DOHH2 (cell line): ENCODE results near the gene PIK3CB.

Source experiments
- H3F3A ChIP-seq: fragments of 200-600 bp; sonication (generic), shearing (Covaris generic); 2 replicates; pipeline ENCODE4 v1.6.0; 2016; ENCODE audit warnings: antibody characterized with exemption, mild to moderate bottlenecking; ENCODE audit not compliant: control insufficient read depth, insufficient read depth
- H3K27ac ChIP-seq: fragments of 200-600 bp; sonication (generic); 2 replicates; pipeline ENCODE4 v1.5.1; 2014; ENCODE audit warnings: low read depth, mild to moderate bottlenecking, low read length, moderate library complexity
- H3K27me3 ChIP-seq: fragments of 200-600 bp; sonication (generic); 2 replicates; pipeline ENCODE4 v1.6.1; 2014; ENCODE audit warnings: mild to moderate bottlenecking, low read length, mixed read lengths; ENCODE audit not compliant: control insufficient read depth
- H3K36me3 ChIP-seq: fragments of 200-600 bp; sonication (generic); 2 replicates; pipeline ENCODE4 v1.6.1; 2014; ENCODE audit warnings: mild to moderate bottlenecking, low read length, moderate library complexity, mixed read lengths; ENCODE audit not compliant: control insufficient read depth
- H3K4me1 ChIP-seq: fragments of 200-600 bp; sonication (generic); 2 replicates; pipeline ENCODE4 v1.6.1; 2014; ENCODE audit warnings: mild to moderate bottlenecking, low read length, mixed read lengths; ENCODE audit not compliant: control insufficient read depth
- H3K4me2 ChIP-seq: fragments of 200-600 bp; sonication (generic); 2 replicates; pipeline ENCODE4 v1.6.0; 2014; ENCODE audit warnings: mild to moderate bottlenecking, low read length, moderate library complexity
- H3K4me3 ChIP-seq: fragments of 200-600 bp; sonication (generic); 2 replicates; pipeline ENCODE4 v1.5.1; 2014; ENCODE audit warnings: mild to moderate bottlenecking, low read length, mixed read lengths
- H3K79me2 ChIP-seq: fragments of 200-600 bp; sonication (generic); 2 replicates; pipeline ENCODE4 v1.6.1; 2014; ENCODE audit warnings: mild to moderate bottlenecking, low read length, mixed read lengths; ENCODE audit not compliant: control insufficient read depth
- H3K9me2 ChIP-seq: fragments of 200-600 bp; sonication (generic); replicated peaks from 2 replicates; pipeline ENCODE4 v1.6.1; 2014; ENCODE audit warnings: mild to moderate bottlenecking, low read length, mixed read lengths; ENCODE audit not compliant: control insufficient read depth
- H3K9me3 ChIP-seq: fragments of 200-600 bp; sonication (generic); 2 replicates; pipeline ENCODE4 v1.6.1; 2014; ENCODE audit warnings: antibody characterized with exemption, low read length, mixed read lengths; ENCODE audit not compliant: control insufficient read depth, insufficient read depth
- H4K20me1 ChIP-seq: fragments of 200-600 bp; sonication (generic); 2 replicates; pipeline ENCODE4 v1.6.0; 2014; ENCODE audit warnings: low read depth, mild to moderate bottlenecking, antibody characterized with exemption, low read length, moderate library complexity; ENCODE audit not compliant: control insufficient read depth, insufficient read depth
- CTCF ChIP-seq: fragments of 200-600 bp; sonication (generic); IDR thresholded peaks from one replicate; pipeline ENCODE4 v1.5.1; 2014; ENCODE audit warnings: antibody characterized with exemption, mild to moderate bottlenecking, low read depth, low read length; ENCODE audit not compliant: poor library complexity, severe bottlenecking
- EZH2phosphoT487 ChIP-seq: fragments of 200-600 bp; sonication (generic); IDR thresholded peaks from 2 replicates; pipeline ENCODE4 v1.6.1; 2017; ENCODE audit warnings: borderline replicate concordance, mild to moderate bottlenecking, antibody characterized with exemption, low read length, moderate library complexity, mixed read lengths

Gene PIK3CB

DNA sequence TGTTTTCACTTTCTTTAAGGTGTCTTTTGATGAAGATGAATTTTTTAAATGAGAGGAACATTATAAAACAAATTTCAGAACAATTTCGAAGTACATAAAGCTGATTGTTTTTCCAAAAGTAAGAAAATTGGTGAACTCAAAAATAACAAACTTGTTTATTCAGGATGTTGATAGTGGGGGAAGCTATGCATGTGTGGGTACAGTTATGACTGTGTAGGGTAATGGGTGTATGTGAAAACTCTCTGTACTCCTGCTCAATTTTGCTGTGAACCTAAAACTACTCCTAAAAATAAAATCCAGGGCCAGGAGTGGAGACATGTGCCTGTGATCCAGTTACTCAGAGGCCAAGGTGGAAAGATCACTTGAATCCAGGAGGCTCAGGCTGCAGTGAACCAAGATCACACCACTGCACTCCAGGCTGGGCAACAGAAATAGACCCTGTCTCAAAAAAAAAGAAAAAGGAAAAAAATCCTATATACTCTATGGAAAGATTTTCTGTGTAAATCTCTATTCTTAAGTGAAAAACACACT, 37.2 kb downstream of the PIK3CB start:
- Histone ChIP-seq H3K27ac (no peak overlapping the region), H3K9me2 (no peaks in the 10 kb centered on the region), H3K27me3 (no peaks in the 10 kb centered on the region), H3K9me3 (no peaks in the 10 kb centered on the region), H3F3A (no peaks in the 10 kb centered on the region), H3K36me3 (peaks cover 2% of the 10 kb centered on the region; the same call in 1 of the 2 replicates), H3K4me1 (no peaks in the 10 kb centered on the region), H3K79me2 (peaks cover 44% of the 10 kb centered on the region), H3K4me2 (no peak overlapping the region), H4K20me1 (no peaks in the 10 kb centered on the region), H3K4me3 (no peak overlapping the region)
- TF ChIP-seq EZH2phosphoT487 = no peak
- TF ChIP-seq CTCF = no peak

DNA sequence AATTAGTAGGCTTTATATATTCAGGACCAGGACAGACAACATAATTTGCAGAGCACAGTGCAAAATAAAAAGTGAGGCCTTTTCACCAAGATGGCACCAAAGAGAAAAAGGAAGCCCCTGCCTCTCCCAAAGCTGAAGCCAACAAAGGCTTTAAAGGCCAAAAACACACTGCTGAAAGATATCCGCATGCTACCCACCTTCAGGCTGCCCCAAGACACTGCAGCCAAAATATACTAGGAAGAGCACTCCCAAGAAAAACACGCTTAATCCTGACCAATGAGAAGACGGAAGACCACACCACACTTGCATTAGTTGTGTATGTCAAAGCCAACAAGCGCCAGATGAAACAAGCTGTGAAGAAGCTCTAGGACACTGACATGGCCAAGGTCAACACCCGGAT, 38.0 kb downstream of the PIK3CB start:
- no peaks in the 10 kb centered on the region for H3F3A ChIP-seq
- H3K36me3 ChIP-seq = peaks cover 2% of the 10 kb centered on the region; the same call in 1 of the 2 replicates
- H3K27me3 ChIP-seq = no peaks in the 10 kb centered on the region
- H3K4me2 ChIP-seq = no peak overlapping the region
- H4K20me1 ChIP-seq = no peaks in the 10 kb centered on the region
- H3K4me1 ChIP-seq = no peaks in the 10 kb centered on the region
- no peak overlapping the region for H3K4me3 ChIP-seq
- TF ChIP-seq EZH2phosphoT487 = no peak
- no peak for TF ChIP-seq CTCF
- H3K27ac ChIP-seq = no peak overlapping the region
- H3K9me2 ChIP-seq = no peaks in the 10 kb centered on the region
- H3K79me2 ChIP-seq = peaks cover 37% of the 10 kb centered on the region
- H3K9me3 ChIP-seq = no peaks in the 10 kb centered on the region

GRCh38 chr3:138786788-138787271, 47.9 kb downstream of the PIK3CB start:
- H3F3A ChIP-seq = no peaks in the 10 kb centered on the region
- no peaks in the 10 kb centered on the region for H4K20me1 ChIP-seq
- no peaks in the 10 kb centered on the region for H3K9me3 ChIP-seq
- no peak overlapping the region for H3K27ac ChIP-seq
- H3K79me2 ChIP-seq = peaks cover 3% of the 10 kb centered on the region; the same call in 1 of the 2 replicates
- no peak overlapping the region for H3K4me2 ChIP-seq
- no peaks in the 10 kb centered on the region for H3K9me2 ChIP-seq
- no peaks in the 10 kb centered on the region for H3K27me3 ChIP-seq
- H3K36me3 ChIP-seq = no peaks in the 10 kb centered on the region
- H3K4me3 ChIP-seq = no peak overlapping the region
- no peaks in the 10 kb centered on the region for H3K4me1 ChIP-seq
- no peak for TF ChIP-seq CTCF
- TF ChIP-seq EZH2phosphoT487 = no peak
